HG02571 (cell line): ENCODE data around the gene APEX1.
"Not testable (repeated sequence)": the region's sequence is repeated elsewhere in the genome, so short reads cannot be mapped to it uniquely, and the experiment has no call there.

ENCODE experiments used
- ATAC-seq: cut with Tn5 transposase; IDR thresholded peaks from one replicate; pipeline ENCODE4 v1.9.1; 2021; ENCODE audit warnings: mild to moderate bottlenecking, moderate library complexity; ENCODE audit not compliant: unreplicated experiment

APEX1 gene

GRCh38 chr14:20472536-20473169 lies 17.6 kb downstream of the APEX1 start:
- ATAC-seq, result no peak

- no peak for ATAC-seq
These were observed 21.8 kb downstream of the APEX1 start for GRCh38 chr14:20476776-20477175.

- no peak for ATAC-seq
These were observed 22.3 kb downstream of the APEX1 start for GRCh38 chr14:20477211-20477876.

- no peak for ATAC-seq
These were observed 23.9 kb downstream of the APEX1 start for GRCh38 chr14:20478894-20479293.

- ATAC-seq, result no peak
These were observed 27.4 kb downstream of the APEX1 start for GRCh38 chr14:20482382-20482781.

- ATAC-seq, result no peak
These were observed 30.9 kb downstream of the APEX1 start for GRCh38 chr14:20485900-20486299.

- no peak for ATAC-seq
These were observed 31.8 kb downstream of the APEX1 start for GRCh38 chr14:20486684-20487395.

- no peak for ATAC-seq
These were observed 32.3 kb downstream of the APEX1 start for GRCh38 chr14:20487396-20487725.

- no peak for ATAC-seq
These were observed 34.3 kb downstream of the APEX1 start for GRCh38 chr14:20489093-20489994.

- ATAC-seq, result no peak
These were observed 35.5 kb downstream of the APEX1 start for GRCh38 chr14:20490563-20490962.

GRCh38 chr14:20492486-20492885 lies 37.5 kb downstream of the APEX1 start:
- ATAC-seq, result no peak

GRCh38 chr14:20493634-20494033 lies 38.6 kb downstream of the APEX1 start:
- ATAC-seq, result no peak

GRCh38 chr14:20494935-20495766 lies 40.1 kb downstream of the APEX1 start:
- ATAC-seq, result no peak

- no peak for ATAC-seq
These were observed 43.6 kb downstream of the APEX1 start for GRCh38 chr14:20498622-20499021.

- ATAC-seq, result no peak
These were observed 44.1 kb downstream of the APEX1 start for GRCh38 chr14:20499108-20499507.

- ATAC-seq, result no peak
These were observed 44.9 kb downstream of the APEX1 start for GRCh38 chr14:20499881-20500280.

GRCh38 chr14:20501346-20501745 lies 46.3 kb downstream of the APEX1 start:
- no peak for ATAC-seq

GRCh38 chr14:20503898-20504297 lies 48.9 kb downstream of the APEX1 start:
- ATAC-seq, result no peak

GRCh38 chr14:20506276-20506675 lies 51.2 kb downstream of the APEX1 start:
- ATAC-seq, result not testable (repeated sequence)

GRCh38 chr14:20506752-20507151 lies 51.7 kb downstream of the APEX1 start:
- ATAC-seq, result not testable (repeated sequence)
